Neuronal stem cell (in vitro differentiated cells): ENCODE measurements around the gene GDPD3.
A peak's percentile ranks its signal among the peaks of the same experiment; 100 is the strongest.

Experiments
- DNase-seq: peaks from one replicate; pipeline ENCODE4 v3.0.0-alpha.2; 2013; ENCODE audit warnings: low spot score
- H2AFZ ChIP-seq: one replicate; pipeline ENCODE4 v1.6.1; 2013; ENCODE audit warnings: mild to moderate bottlenecking, low read length, inconsistent platforms
- H2AK5ac ChIP-seq: 2 replicates; pipeline ENCODE4 v1.6.1; 2013; ENCODE audit warnings: low read depth, mild to moderate bottlenecking, inconsistent platforms, low read length, moderate library complexity, mixed read lengths
- H2BK120ac ChIP-seq: 2 replicates; pipeline ENCODE4 v1.6.1; 2013; ENCODE audit warnings: low read depth, mild to moderate bottlenecking, inconsistent platforms, low read length, moderate library complexity, mixed read lengths
- H2BK12ac ChIP-seq: one replicate; pipeline ENCODE4 v1.6.1; 2013; ENCODE audit warnings: low read length, inconsistent platforms
- H2BK15ac ChIP-seq: 2 replicates; pipeline ENCODE4 v1.6.1; 2013; ENCODE audit warnings: mild to moderate bottlenecking, low read length, inconsistent platforms, mixed read lengths
- H2BK5ac ChIP-seq: one replicate; pipeline ENCODE4 v1.6.1; 2013; ENCODE audit warnings: inconsistent platforms, mild to moderate bottlenecking, low read length, moderate library complexity
- H3K14ac ChIP-seq: one replicate; pipeline ENCODE4 v1.6.1; 2013; ENCODE audit warnings: low read length, inconsistent platforms
- H3K18ac ChIP-seq: 2 replicates; pipeline ENCODE4 v1.6.1; 2013; ENCODE audit warnings: low read length, inconsistent platforms
- H3K23ac ChIP-seq: 2 replicates; pipeline ENCODE4 v1.6.1; 2013; ENCODE audit warnings: low read depth, mild to moderate bottlenecking, mixed read lengths, low read length, inconsistent platforms; ENCODE audit not compliant: poor library complexity
- H3K27ac ChIP-seq: replicated peaks from 3 replicates; pipeline ENCODE4 v1.5.1; 2013; ENCODE audit warnings: low read length, inconsistent platforms
- H3K27me3 ChIP-seq, 3 experiments: 2 replicates each; pipeline ENCODE4 v1.6.1; 2013; ENCODE audit warnings: low read length in 3 of 3, mild to moderate bottlenecking in 2 of 3, inconsistent platforms in 1 of 3, low read depth in 1 of 3, mixed read lengths in 1 of 3, moderate library complexity in 1 of 3; ENCODE audit not compliant: control insufficient read depth in 3 of 3, insufficient read depth in 3 of 3
- H3K36me3 ChIP-seq, 2 donors: replicated peaks in 1 of 2; 2 replicates each; pipeline ENCODE4 v1.6.1; 2013; ENCODE audit warnings: low read length in 2 of 2; ENCODE audit not compliant: control insufficient read depth in 2 of 2, insufficient read depth in 2 of 2
- H3K4ac ChIP-seq: 2 replicates; pipeline ENCODE4 v1.6.1; 2013; ENCODE audit warnings: inconsistent platforms, mild to moderate bottlenecking, low read length, moderate library complexity
- H3K4me1 ChIP-seq, 2 donors: 1 replicate in 1 of 2; 2 replicates in 1 of 2; pipeline ENCODE4 v1.6.1; 2013; ENCODE audit warnings: low read length in 2 of 2, low read depth in 1 of 2; ENCODE audit not compliant: control insufficient read depth in 2 of 2, insufficient read depth in 1 of 2
- H3K4me2 ChIP-seq: one replicate; pipeline ENCODE4 v1.6.1; 2013; ENCODE audit warnings: mild to moderate bottlenecking, low read length, inconsistent platforms; ENCODE audit not compliant: insufficient read depth, poor library complexity, severe bottlenecking
- H3K4me3 ChIP-seq, 2 donors: 2 replicates each; pipeline ENCODE4 v1.5.1; 2013; ENCODE audit warnings: low read length in 2 of 2, mild to moderate bottlenecking in 2 of 2, inconsistent platforms in 1 of 2, moderate library complexity in 1 of 2
- H3K79me1 ChIP-seq: one replicate; pipeline ENCODE4 v1.6.1; 2013; ENCODE audit warnings: low read depth, mild to moderate bottlenecking, inconsistent platforms, low read length, moderate library complexity
- H3K9ac ChIP-seq: one replicate; pipeline ENCODE4 v1.6.1; 2013; ENCODE audit warnings: mild to moderate bottlenecking, low read depth, low read length, inconsistent platforms; ENCODE audit not compliant: poor library complexity
- H3K9me3 ChIP-seq, 2 donors: replicated peaks in 1 of 2; 2 replicates each; pipeline versions ENCODE3 to v1.6.1; 2013; ENCODE audit warnings: low read length in 2 of 2, mild to moderate bottlenecking in 2 of 2, inconsistent platforms in 1 of 2, low read depth in 1 of 2, mixed read lengths in 1 of 2, moderate library complexity in 1 of 2; ENCODE audit not compliant: control insufficient read depth in 2 of 2, insufficient read depth in 1 of 2
- H4K8ac ChIP-seq: one replicate; pipeline ENCODE4 v1.6.1; 2013; ENCODE audit warnings: low read depth, mild to moderate bottlenecking, inconsistent platforms, low read length, moderate library complexity
- H4K91ac ChIP-seq: one replicate; pipeline ENCODE4 v1.6.1; 2013; ENCODE audit warnings: low read length, low read depth, mild to moderate bottlenecking, inconsistent platforms; ENCODE audit not compliant: poor library complexity
- WGBS, 2 donors: extraction: QIAGEN DNeasy Blood & Tissue Kit; methylation state at CpG; one replicate each; pipeline ENCODE4 v1.1.7; 2013; ENCODE audit warnings: missing lambda C conversion rate in 2 of 2, mixed read lengths in 1 of 2; ENCODE audit not compliant: insufficient read length in 2 of 2, insufficient replicate concordance in 1 of 2; ENCODE audit errors: extremely low coverage in 2 of 2; 5-methylcytosine and 5-hydroxymethylcytosine counted together

Gene GDPD3

DNA sequence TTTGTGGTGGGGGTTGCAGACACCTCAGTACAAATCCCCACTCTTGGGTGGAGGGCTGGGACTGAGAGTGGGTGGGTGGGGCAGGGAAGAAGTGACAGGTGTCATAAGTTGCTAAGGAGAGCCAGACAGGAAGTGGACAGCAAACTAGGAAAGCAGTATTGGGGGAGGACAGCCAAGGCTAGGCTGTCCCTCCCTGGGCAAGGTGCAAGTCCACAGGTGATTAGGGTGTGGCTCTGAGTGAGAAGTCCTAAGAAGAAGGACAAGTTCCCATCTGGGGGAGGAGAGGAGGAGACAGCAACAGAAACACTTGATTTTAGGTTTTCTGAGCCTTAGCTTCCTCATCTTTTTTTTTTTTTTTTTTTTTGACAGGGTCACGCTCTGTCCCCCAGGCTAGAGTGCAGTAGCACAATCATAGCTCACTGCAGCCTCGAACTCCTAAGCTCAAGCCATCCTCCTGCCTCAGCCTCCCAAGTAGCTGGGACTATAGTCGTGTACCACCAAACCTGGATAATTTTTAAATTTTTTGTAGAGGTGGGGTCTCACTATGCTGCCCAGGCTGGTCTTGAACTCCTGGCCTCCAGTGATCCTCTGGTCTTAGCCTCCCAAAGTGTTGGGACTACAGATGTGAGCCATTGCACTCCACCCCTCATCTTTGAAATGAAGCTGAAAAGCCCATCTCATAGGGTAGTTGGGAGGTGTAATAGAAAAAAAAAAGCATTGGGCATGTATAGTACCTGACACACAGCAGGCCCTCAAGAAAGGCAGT, 7.2 kb upstream of the GDPD3 start:
- no peak overlapping the region for H4K8ac ChIP-seq
- H3K79me1 ChIP-seq = peaks cover 10% of the 10 kb centered on the region
- H2BK120ac ChIP-seq = no peak overlapping the region
- no peak overlapping the region for H3K4me2 ChIP-seq
- H2BK5ac ChIP-seq = no peak overlapping the region
- H3K9ac ChIP-seq = no peak overlapping the region
- H2BK15ac ChIP-seq = no peak overlapping the region
- peaks cover 21 to 43% of the 10 kb centered on the region in 2 donors for H3K36me3 ChIP-seq
- no peaks in the 10 kb centered on the region for H3K27me3 ChIP-seq
- no peak for DNase-seq
- H3K4me1 ChIP-seq = peaks cover 4 to 7% of the 10 kb centered on the region in 2 donors
- no peak overlapping the region for H3K4ac ChIP-seq
- H3K9me3 ChIP-seq = no peaks in the 10 kb centered on the region
- no peak overlapping the region for H3K14ac ChIP-seq
- WGBS, 2 donors = no CpG with 5 or more reads among the region's 3 CpGs
- no peak overlapping the region for H3K18ac ChIP-seq
- H4K91ac ChIP-seq = no peak overlapping the region
- no peak overlapping the region for H3K27ac ChIP-seq
- no peak overlapping the region for H3K23ac ChIP-seq
- no peak overlapping the region for H2BK12ac ChIP-seq
- H2AK5ac ChIP-seq = no peak overlapping the region
- no peak overlapping the region for H3K4me3 ChIP-seq
- H2AFZ ChIP-seq = no peak overlapping the region

- peaks cover 26 to 48% of the 10 kb centered on the region in 2 donors for H3K36me3 ChIP-seq
- no peak overlapping the region for H2AK5ac ChIP-seq
- H3K4me2 ChIP-seq = no peak overlapping the region
- H4K8ac ChIP-seq = no peak overlapping the region
- no peaks in the 10 kb centered on the region for H3K27me3 ChIP-seq
- H3K23ac ChIP-seq = no peak overlapping the region
- no peak overlapping the region for H3K4me3 ChIP-seq
- no peak overlapping the region for H2BK12ac ChIP-seq
- no peak overlapping the region for H2BK15ac ChIP-seq
- H3K14ac ChIP-seq = no peak overlapping the region
- no CpG with 5 or more reads among the region's 2 CpGs for WGBS, 2 donors
- peaks cover 10% of the 10 kb centered on the region for H3K79me1 ChIP-seq
- H3K4me1 ChIP-seq = peaks cover 4 to 7% of the 10 kb centered on the region in 2 donors
- H3K4ac ChIP-seq = no peak overlapping the region
- H3K18ac ChIP-seq = no peak overlapping the region
- H2BK120ac ChIP-seq = no peak overlapping the region
- no peak overlapping the region for H3K27ac ChIP-seq
- no peak overlapping the region for H2BK5ac ChIP-seq
- no peak overlapping the region for H4K91ac ChIP-seq
- no peak overlapping the region for H2AFZ ChIP-seq
- no peaks in the 10 kb centered on the region for H3K9me3 ChIP-seq
- DNase-seq = no peak
- no peak overlapping the region for H3K9ac ChIP-seq
Measured at GRCh38 chr16:30119428-30119827, 6.1 kb upstream of the GDPD3 start.

- Histone ChIP-seq H3K23ac (no peak overlapping the region), H3K4ac (no peak overlapping the region), H3K18ac (no peak overlapping the region), H3K27me3 (no peaks in the 10 kb centered on the region), H2BK5ac (no peak overlapping the region), H3K9ac (no peak overlapping the region), H2AK5ac (no peak overlapping the region), H3K79me1 (peaks cover 9% of the 10 kb centered on the region), H3K9me3 (no peaks in the 10 kb centered on the region), H3K4me2 (no peak overlapping the region), H2AFZ (no peak overlapping the region), H3K14ac (no peak overlapping the region), H2BK15ac (no peak overlapping the region), H3K36me3 (peaks cover 32 to 53% of the 10 kb centered on the region in 2 donors), H3K27ac (no peak overlapping the region), H2BK120ac (no peak overlapping the region), H2BK12ac (no peak overlapping the region), H3K4me1 (peaks cover 4 to 5% of the 10 kb centered on the region in 2 donors), H4K91ac (no peak overlapping the region), H4K8ac (no peak overlapping the region), H3K4me3 (peak overlapping the region in 1 of 2 donors; percentile 52)
- no peak for DNase-seq
- no CpG with 5 or more reads among the region's 10 CpGs for WGBS, 2 donors
Measured at GRCh38 chr16:30117768-30118167, 4.4 kb upstream of the GDPD3 start.

DNA sequence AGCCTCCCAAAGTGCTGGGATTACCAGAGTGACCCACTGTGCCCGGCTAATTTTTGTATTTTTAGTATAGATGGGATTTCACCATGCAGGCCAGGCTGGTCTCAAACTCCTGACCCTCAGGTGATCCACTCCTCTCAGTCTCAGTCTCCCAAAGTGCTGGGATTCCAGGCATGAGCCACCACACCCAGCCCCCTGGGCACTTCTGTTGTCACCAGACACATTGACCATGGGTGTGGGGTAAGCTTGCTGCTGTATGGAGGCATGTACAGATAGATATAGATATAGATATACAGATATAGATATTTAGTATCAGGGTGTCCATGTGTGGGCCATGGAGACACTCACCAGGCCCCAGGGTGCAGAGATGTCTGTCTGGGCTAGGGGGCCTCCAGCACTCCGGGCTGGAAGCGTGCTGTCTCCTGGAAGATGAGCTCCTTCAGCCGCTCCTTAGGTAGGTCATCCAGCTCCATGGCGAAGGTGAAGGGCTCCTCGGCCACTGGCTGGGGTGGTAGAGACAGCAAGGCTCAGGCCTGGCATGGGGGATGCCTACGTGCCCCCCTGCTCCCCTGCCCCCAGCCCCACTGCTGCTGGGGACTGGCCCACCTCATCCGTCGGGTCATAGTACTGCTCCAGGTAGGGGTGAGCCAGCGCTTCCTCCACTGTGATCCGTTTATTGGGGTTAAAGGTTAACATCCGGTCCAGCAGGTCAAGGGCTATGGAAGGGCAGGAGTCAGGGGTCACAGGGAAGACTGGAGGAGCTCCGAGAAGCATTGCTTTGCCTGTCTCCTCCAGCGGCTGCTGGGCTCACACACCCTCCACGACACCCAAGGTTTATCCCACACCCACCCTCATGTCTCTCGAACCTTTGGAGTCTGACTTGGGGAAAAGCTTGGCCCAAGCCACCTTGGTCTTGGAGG, 3.2 kb upstream of the GDPD3 start:
- H3K4me2 ChIP-seq = no peak overlapping the region
- no peak overlapping the region for H2AFZ ChIP-seq
- no peak overlapping the region for H3K14ac ChIP-seq
- peak overlapping the region; percentile 60 for H3K9ac ChIP-seq
- no peak overlapping the region for H2AK5ac ChIP-seq
- no peak overlapping the region for H3K23ac ChIP-seq
- H2BK12ac ChIP-seq = no peak overlapping the region
- no peaks in the 10 kb centered on the region for H3K9me3 ChIP-seq
- no peaks in the 10 kb centered on the region for H3K4me1 ChIP-seq
- peaks cover 35 to 53% of the 10 kb centered on the region in 2 donors for H3K36me3 ChIP-seq
- no peak overlapping the region for H2BK120ac ChIP-seq
- no peak for DNase-seq
- H3K27me3 ChIP-seq = no peaks in the 10 kb centered on the region
- no peak overlapping the region for H4K8ac ChIP-seq
- no peak overlapping the region for H3K27ac ChIP-seq
- WGBS, 2 donors = no CpG with 5 or more reads among the region's 16 CpGs
- no peak overlapping the region for H2BK15ac ChIP-seq
- H3K4me3 ChIP-seq = no peak overlapping the region
- H3K79me1 ChIP-seq = no peaks in the 10 kb centered on the region
- no peak overlapping the region for H3K18ac ChIP-seq
- H2BK5ac ChIP-seq = no peak overlapping the region
- no peak overlapping the region for H3K4ac ChIP-seq
- no peak overlapping the region for H4K91ac ChIP-seq
